ENCODE measurements around the gene TRPM5.

The TRPM5 gene

GRCh38 chr11:2470495-2470894 is 26.2 kb upstream of the TRPM5 start:
- no peak for DNase-seq

GRCh38 chr11:2468363-2469235 is 24.3 kb upstream of the TRPM5 start:
- DNase-seq: no peak

- DNase-seq: no peak
These were observed 23.4 kb upstream of the TRPM5 start for GRCh38 chr11:2467695-2468055.

GRCh38 chr11:2466869-2467694 is 22.8 kb upstream of the TRPM5 start:
- DNase-seq: no peak

GRCh38 chr11:2466069-2466801 is 21.9 kb upstream of the TRPM5 start:
- no peak for DNase-seq

GRCh38 chr11:2465202-2466068 is 21.1 kb upstream of the TRPM5 start:
- DNase-seq: no peak

GRCh38 chr11:2464451-2465165 is 20.3 kb upstream of the TRPM5 start:
- no peak for DNase-seq

GRCh38 chr11:2463766-2464277 is 19.5 kb upstream of the TRPM5 start:
- DNase-seq: no peak

- no peak for DNase-seq
These were observed 18.9 kb upstream of the TRPM5 start for GRCh38 chr11:2462986-2463765.

GRCh38 chr11:2462543-2462985 is 18.2 kb upstream of the TRPM5 start:
- DNase-seq: no peak

- DNase-seq: no peak
These were observed 17.7 kb upstream of the TRPM5 start for GRCh38 chr11:2461956-2462542.

- DNase-seq: no peak
These were observed 17.1 kb upstream of the TRPM5 start for GRCh38 chr11:2461253-2461955.

GRCh38 chr11:2460540-2461252 is 16.4 kb upstream of the TRPM5 start:
- no peak for DNase-seq

GRCh38 chr11:2459796-2460531 is 15.7 kb upstream of the TRPM5 start:
- no peak for DNase-seq

- DNase-seq: no peak
These were observed 14.9 kb upstream of the TRPM5 start for GRCh38 chr11:2459016-2459725.

GRCh38 chr11:2458321-2458720 is 14.0 kb upstream of the TRPM5 start:
- DNase-seq: no peak

GRCh38 chr11:2453436-2453835 is 9.1 kb upstream of the TRPM5 start:
- no peak for DNase-seq

All from activated T-cell treated with anti-CD3 and anti-CD28 coated beads for 4 hours (primary cell).